Thymus (tissue), 11 donors: ENCODE data around the gene SPTB. TPM values are rescaled to one million over a fixed set of nuclear protein-coding genes. Genes with fewer than 3 reads are reported as not detected.

Experiments used
- DNase-seq, 9 donors: peaks; one replicate each; pipeline ENCODE4 v3.0.0-alpha.2; 2013; ENCODE audit warnings: low spot score in 9 of 9, low read depth in 6 of 9, missing footprints in 1 of 9
- H3K27ac ChIP-seq, 2 donors: one replicate each; pipeline ENCODE4 v1.5.1; 2013; ENCODE audit warnings: control low read depth in 1 of 2, low read depth in 1 of 2, low read length in 1 of 2, mild to moderate bottlenecking in 1 of 2, moderate library complexity in 1 of 2
- H3K27me3 ChIP-seq, 2 donors: one replicate each; pipeline ENCODE4 v1.5.1; 2013; ENCODE audit warnings: low read length in 1 of 2; ENCODE audit not compliant: control insufficient read depth in 2 of 2, insufficient read depth in 1 of 2
- H3K36me3 ChIP-seq, 2 donors: one replicate each; pipeline ENCODE4 v1.5.1; 2013; ENCODE audit warnings: low read length in 1 of 2, mild to moderate bottlenecking in 1 of 2, moderate library complexity in 1 of 2; ENCODE audit not compliant: control insufficient read depth in 2 of 2, insufficient read depth in 2 of 2
- H3K4me1 ChIP-seq, 2 donors: one replicate each; pipeline ENCODE4 v1.5.1; 2013; ENCODE audit warnings: low read length in 2 of 2; ENCODE audit not compliant: control insufficient read depth in 2 of 2, insufficient read depth in 2 of 2
- H3K4me3 ChIP-seq, 2 donors: one replicate each; pipeline ENCODE4 v1.5.1; 2013; ENCODE audit warnings: low read length in 2 of 2, control low read depth in 1 of 2, mild to moderate bottlenecking in 1 of 2
- H3K9me3 ChIP-seq, 2 donors: one replicate each; pipeline ENCODE4 v1.5.1; 2013; ENCODE audit warnings: low read length in 1 of 2, mild to moderate bottlenecking in 1 of 2; ENCODE audit not compliant: control insufficient read depth in 2 of 2, insufficient read depth in 1 of 2
- WGBS: extraction: QIAGEN DNeasy Blood & Tissue Kit; methylation state at CpG from one replicate; pipeline ENCODE4 v1.1.7; 2013; 5-methylcytosine and 5-hydroxymethylcytosine counted together
- polyA plus RNA-seq: library from polyadenylated mRNA; stranded (reverse); fragments of 200-250 nt; gene quantifications from one replicate; pipeline ENCODE4 v1.2.3, GENCODE V29; 2013
- total RNA-seq: library from RNA; stranded (reverse); fragments of 120-200 nt; gene quantifications from one replicate; pipeline ENCODE4 v1.2.4, GENCODE V29; 2013
- donor health status: healthy.

SPTB gene
- total and polyA plus RNA-seq, 2 donors = 1.1 to 1.8 TPM

- no peaks in the 10 kb centered on the region for H3K36me3 ChIP-seq
- no peaks in the 10 kb centered on the region for H3K9me3 ChIP-seq
- 74% methylated on average over 8 of the region's 8 CpGs for WGBS
- peaks cover 0 to 32% of the 10 kb centered on the region in 2 donors for H3K4me1 ChIP-seq
- H3K4me3 ChIP-seq = no peak overlapping the region
- no peak overlapping the region for H3K27ac ChIP-seq
- peak in 6 of 9 donors; percentile 9 to 60 (median 26) for DNase-seq
- H3K27me3 ChIP-seq = peaks cover 0 to 19% of the 10 kb centered on the region in 2 donors
Observed at GRCh38 chr14:64760146-64760755, 119.5 kb downstream of the SPTB start.

GRCh38 chr14:64759555-64759938 lies 120.2 kb downstream of the SPTB start:
- no peak overlapping the region for H3K27ac ChIP-seq
- DNase-seq = no peak
- WGBS = 97% methylated on average over 6 of the region's 6 CpGs

GRCh38 chr14:64758691-64759554 lies 120.8 kb downstream of the SPTB start:
- H3K4me3 ChIP-seq = no peak overlapping the region
- no peak for DNase-seq
- H3K9me3 ChIP-seq = no peaks in the 10 kb centered on the region
- 94% methylated on average over 7 of the region's 7 CpGs for WGBS
- H3K36me3 ChIP-seq = no peaks in the 10 kb centered on the region
- H3K4me1 ChIP-seq = peaks cover 0 to 27% of the 10 kb centered on the region in 2 donors
- no peak overlapping the region for H3K27ac ChIP-seq
- peaks cover 0 to 14% of the 10 kb centered on the region in 2 donors for H3K27me3 ChIP-seq

More at GRCh38 chr14:64759555-64759938, 120.2 kb downstream of the SPTB start:
- peaks cover 0 to 18% of the 10 kb centered on the region in 2 donors for H3K27me3 ChIP-seq
- no peaks in the 10 kb centered on the region for H3K36me3 ChIP-seq
- H3K4me3 ChIP-seq = no peak overlapping the region
- H3K4me1 ChIP-seq = peaks cover 0 to 30% of the 10 kb centered on the region in 2 donors
- H3K9me3 ChIP-seq = no peaks in the 10 kb centered on the region

GRCh38 chr14:64758025-64758521 lies 121.6 kb downstream of the SPTB start:
- Histone ChIP-seq H3K4me3 (no peak overlapping the region), H3K9me3 (no peaks in the 10 kb centered on the region), H3K27ac (no peak overlapping the region), H3K27me3 (peaks cover 0 to 10% of the 10 kb centered on the region in 2 donors), H3K36me3 (no peaks in the 10 kb centered on the region), H3K4me1 (peaks cover 0 to 27% of the 10 kb centered on the region in 2 donors)
- DNase-seq = no peak
- 94% methylated on average over 3 of the region's 3 CpGs for WGBS

GRCh38 chr14:64757601-64758000 lies 122.1 kb downstream of the SPTB start:
- Histone ChIP-seq H3K36me3 (no peaks in the 10 kb centered on the region), H3K27ac (no peak overlapping the region), H3K27me3 (peaks cover 0 to 9% of the 10 kb centered on the region in 2 donors), H3K4me1 (peaks cover 0 to 22% of the 10 kb centered on the region in 2 donors), H3K4me3 (no peak overlapping the region), H3K9me3 (no peaks in the 10 kb centered on the region)
- DNase-seq = no peak
- 97% methylated on average over 3 of the region's 3 CpGs for WGBS

GRCh38 chr14:64756712-64757111 lies 123.0 kb downstream of the SPTB start:
- WGBS = 96% methylated on average over 5 of the region's 5 CpGs
- H3K4me3 ChIP-seq = no peak overlapping the region
- H3K9me3 ChIP-seq = no peaks in the 10 kb centered on the region
- H3K36me3 ChIP-seq = no peaks in the 10 kb centered on the region
- peaks cover 0 to 2% of the 10 kb centered on the region in 2 donors for H3K27me3 ChIP-seq
- H3K4me1 ChIP-seq = peaks cover 0 to 14% of the 10 kb centered on the region in 2 donors
- no peak for DNase-seq
- H3K27ac ChIP-seq = no peak overlapping the region

- Histone ChIP-seq H3K27me3 (no peaks in the 10 kb centered on the region), H3K36me3 (no peaks in the 10 kb centered on the region), H3K4me3 (no peak overlapping the region), H3K4me1 (peaks cover 0 to 11% of the 10 kb centered on the region in 2 donors), H3K9me3 (no peaks in the 10 kb centered on the region), H3K27ac (no peak overlapping the region)
- 86% methylated on average over 9 of the region's 9 CpGs for WGBS
- DNase-seq = peak in 1 of 9 donors; percentile 30
Observed at GRCh38 chr14:64755781-64756221, 123.9 kb downstream of the SPTB start.

GRCh38 chr14:64754685-64755084 lies 125.0 kb downstream of the SPTB start:
- 85% methylated on average over 5 of the region's 5 CpGs for WGBS
- no peak overlapping the region for H3K27ac ChIP-seq
- no peak overlapping the region for H3K4me3 ChIP-seq
- H3K36me3 ChIP-seq = no peaks in the 10 kb centered on the region
- H3K4me1 ChIP-seq = peaks cover 0 to 11% of the 10 kb centered on the region in 2 donors
- no peak for DNase-seq
- no peaks in the 10 kb centered on the region for H3K27me3 ChIP-seq
- no peaks in the 10 kb centered on the region for H3K9me3 ChIP-seq

GRCh38 chr14:64753999-64754398 lies 125.7 kb downstream of the SPTB start:
- DNase-seq = no peak
- no peaks in the 10 kb centered on the region for H3K36me3 ChIP-seq
- H3K4me1 ChIP-seq = peaks cover 0 to 11% of the 10 kb centered on the region in 2 donors
- H3K27me3 ChIP-seq = no peaks in the 10 kb centered on the region
- H3K4me3 ChIP-seq = no peak overlapping the region
- H3K9me3 ChIP-seq = no peaks in the 10 kb centered on the region
- 96% methylated on average over 4 of the region's 4 CpGs for WGBS
- no peak overlapping the region for H3K27ac ChIP-seq
